Measurements from ENCODE around the gene MAP6. TPM values are rescaled to one million over a fixed set of nuclear protein-coding genes. Genes with fewer than 3 reads are reported as not detected.

MAP6 gene
- total RNA-seq, 2 donors from 2014 or later: 2.6 to 3.4 TPM

DNA sequence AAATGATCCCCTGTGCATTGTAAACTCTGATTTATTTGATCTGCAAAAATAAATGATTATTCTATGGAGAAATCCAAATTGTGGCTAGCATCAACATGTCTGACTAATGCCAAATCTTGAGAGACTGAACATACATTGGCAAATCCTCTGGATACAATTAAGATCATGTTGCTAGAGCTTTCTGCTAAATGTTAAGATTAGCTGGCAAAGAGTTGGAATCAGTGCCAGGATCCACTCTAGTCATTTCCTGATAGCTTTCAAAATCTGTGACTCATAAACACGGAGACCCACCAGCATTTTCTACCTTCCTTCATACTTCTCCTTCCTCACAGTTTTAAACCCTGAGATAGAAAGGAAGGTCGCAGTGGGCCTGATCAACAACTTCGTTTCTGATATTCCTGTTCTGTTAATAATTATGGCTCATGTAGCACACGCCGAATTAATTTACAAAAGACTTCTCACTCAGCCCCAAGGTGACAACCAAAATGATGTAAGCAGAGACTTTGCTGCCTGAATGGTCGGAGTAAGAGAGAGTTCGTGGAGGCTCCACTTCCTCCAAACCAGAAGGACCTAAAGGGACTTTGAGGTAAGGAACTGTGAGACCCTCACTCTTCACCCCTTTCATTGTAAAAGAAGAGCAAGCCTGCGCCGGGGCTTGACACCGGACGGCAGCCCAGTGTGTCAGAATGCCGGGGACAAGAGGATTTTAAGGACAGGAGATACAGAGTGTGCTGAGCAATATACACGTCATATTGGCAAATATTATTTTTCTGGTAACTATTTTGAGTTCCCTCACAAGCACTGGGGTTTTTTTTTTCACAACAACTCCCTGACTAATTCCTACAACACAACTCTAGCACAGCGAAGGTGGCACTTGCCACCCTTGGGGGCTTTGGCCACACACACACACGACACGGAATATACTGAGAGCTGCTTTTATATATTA is 64.8 kb downstream of the MAP6 start:
- H3K27me3 ChIP-seq: no peaks in the 10 kb centered on the region
- intact Hi-C loops (cut with DNase I): no loop called here
- H3K4me1 ChIP-seq: no peaks in the 10 kb centered on the region
- no peaks in the 10 kb centered on the region for H3K36me3 ChIP-seq (replicated peaks in 1 of 2; ENCODE audit: insufficient read depth in 1 of 2, low read depth in 2 of 2)
- 68 to 76% methylated on average over 16 of the region's 16 CpGs for WGBS, 2 donors
- H3K9me3 ChIP-seq: no peaks in the 10 kb centered on the region
- TF ChIP-seq, protein P1, sequence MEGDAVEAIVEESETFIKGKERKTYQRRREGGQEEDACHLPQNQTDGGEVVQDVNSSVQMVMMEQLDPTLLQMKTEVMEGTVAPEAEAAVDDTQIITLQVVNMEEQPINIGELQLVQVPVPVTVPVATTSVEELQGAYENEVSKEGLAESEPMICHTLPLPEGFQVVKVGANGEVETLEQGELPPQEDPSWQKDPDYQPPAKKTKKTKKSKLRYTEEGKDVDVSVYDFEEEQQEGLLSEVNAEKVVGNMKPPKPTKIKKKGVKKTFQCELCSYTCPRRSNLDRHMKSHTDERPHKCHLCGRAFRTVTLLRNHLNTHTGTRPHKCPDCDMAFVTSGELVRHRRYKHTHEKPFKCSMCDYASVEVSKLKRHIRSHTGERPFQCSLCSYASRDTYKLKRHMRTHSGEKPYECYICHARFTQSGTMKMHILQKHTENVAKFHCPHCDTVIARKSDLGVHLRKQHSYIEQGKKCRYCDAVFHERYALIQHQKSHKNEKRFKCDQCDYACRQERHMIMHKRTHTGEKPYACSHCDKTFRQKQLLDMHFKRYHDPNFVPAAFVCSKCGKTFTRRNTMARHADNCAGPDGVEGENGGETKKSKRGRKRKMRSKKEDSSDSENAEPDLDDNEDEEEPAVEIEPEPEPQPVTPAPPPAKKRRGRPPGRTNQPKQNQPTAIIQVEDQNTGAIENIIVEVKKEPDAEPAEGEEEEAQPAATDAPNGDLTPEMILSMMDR (IDR thresholded peaks at IDR 0.05): no peak
- no peak for TF ChIP-seq POLR2A (IDR thresholded peaks at IDR 0.05)
- DNase-seq (no peak), ATAC-seq (peak; percentile 30)
- H3K4me3 ChIP-seq: no peak overlapping the region
- H3K27ac ChIP-seq: peak overlapping the region in 1 of 4 donors; percentile 36

DNA sequence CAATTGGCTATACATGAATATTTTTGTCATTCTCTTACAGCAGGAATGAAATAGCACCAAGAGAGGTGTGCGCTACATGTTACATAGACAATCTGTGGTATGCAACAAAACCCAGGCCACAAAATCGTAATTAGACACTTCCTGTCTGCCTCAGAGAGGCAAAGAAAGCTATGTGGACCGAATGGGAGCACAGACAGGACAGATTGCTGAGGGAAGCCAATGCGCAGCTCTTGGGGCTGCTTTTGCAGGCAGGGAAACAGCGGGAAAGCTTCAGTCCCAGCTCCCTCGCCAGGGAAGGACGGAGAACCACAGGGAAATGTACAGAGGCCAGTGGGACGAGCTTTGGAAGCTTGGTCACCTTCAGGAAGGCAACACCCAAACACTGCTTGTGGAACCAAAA is 65.9 kb downstream of the MAP6 start:
- no peak overlapping the region for H3K27ac ChIP-seq
- no peak for DNase-seq
- 76 to 85% methylated on average over 6 to 8 of the region's 8 CpGs for WGBS, 2 donors

DNA sequence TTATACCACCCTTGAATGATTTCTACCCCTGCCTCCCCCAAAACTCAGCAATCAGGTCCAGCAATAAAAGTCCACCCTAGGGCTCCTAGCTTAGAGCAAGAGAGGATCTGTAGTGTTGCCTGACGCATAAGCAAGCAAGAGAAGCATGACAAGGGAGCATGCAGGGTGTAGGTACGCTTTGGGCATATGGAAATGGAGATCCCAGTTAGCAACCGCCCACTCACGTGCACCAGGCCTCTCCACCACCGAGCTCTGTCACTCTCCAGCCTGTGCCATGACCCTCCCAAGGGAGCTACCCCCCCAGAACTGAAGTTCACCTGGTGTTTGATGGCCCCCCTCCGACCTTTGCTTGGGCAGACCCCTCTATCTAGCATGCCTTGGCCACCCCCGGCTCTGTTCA is 67.3 kb downstream of the MAP6 start:
- WGBS, 2 donors: 83 to 84% methylated on average over 7 of the region's 7 CpGs
- H3K36me3 ChIP-seq (replicated peaks in 1 of 2; ENCODE audit: insufficient read depth in 1 of 2, low read depth in 2 of 2): no peaks in the 10 kb centered on the region
- intact Hi-C loops (cut with DNase I): no loop called here
- TF ChIP-seq, protein P1 (IDR thresholded peaks at IDR 0.05): no peak
- no peak for TF ChIP-seq POLR2A (IDR thresholded peaks at IDR 0.05)
- no peaks in the 10 kb centered on the region for H3K9me3 ChIP-seq
- no peaks in the 10 kb centered on the region for H3K4me1 ChIP-seq
- H3K27ac ChIP-seq: no peak overlapping the region
- DNase-seq (no peak), ATAC-seq (no peak)
- H3K27me3 ChIP-seq: no peaks in the 10 kb centered on the region
- no peak overlapping the region for H3K4me3 ChIP-seq

More for the DNA sequence above, 65.9 kb downstream of the MAP6 start:
- no peaks in the 10 kb centered on the region for H3K9me3 ChIP-seq
- TF ChIP-seq, protein P1 (IDR thresholded peaks at IDR 0.05): no peak
- TF ChIP-seq POLR2A (IDR thresholded peaks at IDR 0.05): no peak
- intact Hi-C loops (cut with DNase I): no loop called here
- no peaks in the 10 kb centered on the region for H3K4me1 ChIP-seq
- ATAC-seq: no peak
- no peaks in the 10 kb centered on the region for H3K27me3 ChIP-seq
- no peaks in the 10 kb centered on the region for H3K36me3 ChIP-seq (replicated peaks in 1 of 2; ENCODE audit: insufficient read depth in 1 of 2, low read depth in 2 of 2)
- no peak overlapping the region for H3K4me3 ChIP-seq

DNA sequence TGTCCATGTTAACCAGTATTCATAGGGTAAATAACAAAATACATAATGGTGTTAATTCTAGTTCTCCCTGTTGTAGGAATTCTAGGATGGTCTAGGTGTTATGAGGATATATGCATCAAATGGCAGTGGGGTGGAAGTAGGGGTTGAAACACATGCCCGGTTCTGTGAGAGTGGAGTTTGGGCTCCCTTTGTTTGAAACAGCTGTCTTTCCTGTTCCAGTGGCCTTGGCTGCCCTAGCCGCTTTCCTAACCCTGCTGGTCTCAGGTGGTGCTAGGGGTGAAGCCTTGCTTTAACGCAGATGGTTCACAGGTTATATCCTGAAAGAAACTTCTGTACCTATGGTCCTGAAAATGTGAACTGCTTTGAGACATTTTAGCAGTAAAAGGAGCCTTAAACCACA is 68.5 kb downstream of the MAP6 start:
- H3K27ac ChIP-seq: no peak overlapping the region
- ATAC-seq: no peak
- intact Hi-C loops (cut with DNase I): no loop called here
- H3K36me3 ChIP-seq (replicated peaks in 1 of 2; ENCODE audit: insufficient read depth in 1 of 2, low read depth in 2 of 2): no peaks in the 10 kb centered on the region
- H3K27me3 ChIP-seq: no peaks in the 10 kb centered on the region
- DNase-seq: no peak
- WGBS, 2 donors: 47 to 57% methylated on average over 3 of the region's 3 CpGs
- H3K4me1 ChIP-seq: no peaks in the 10 kb centered on the region
- TF ChIP-seq, protein P1 (IDR thresholded peaks at IDR 0.05): no peak
- no peak for TF ChIP-seq POLR2A (IDR thresholded peaks at IDR 0.05)
- H3K9me3 ChIP-seq: no peaks in the 10 kb centered on the region
- no peak overlapping the region for H3K4me3 ChIP-seq
